Measurements from ENCODE around the gene PPIG. TPM values are rescaled to one million over a fixed set of nuclear protein-coding genes. Genes with fewer than 3 reads are reported as not detected.
A peak's percentile ranks its signal among the peaks of the same experiment; 100 is the strongest.

The PPIG gene
- total RNA-seq, 1 donor from 2014 or later = 69.8 TPM

GRCh38 chr2:169659320-169659719, 75.2 kb downstream of the PPIG start:
- H3K36me3 Mint-ChIP-seq (ENCODE audit: low read depth) = no peaks in the 10 kb centered on the region
- ATAC-seq (ENCODE audit: low read depth) (peak; percentile 79), DNase-seq (no peak)
- no peak overlapping the region for H3K4me3 Mint-ChIP-seq
- peaks cover 2% of the 10 kb centered on the region for H3K27me3 Mint-ChIP-seq
- H3K9me3 Mint-ChIP-seq = peaks cover 3% of the 10 kb centered on the region
- H3K4me1 Mint-ChIP-seq = peaks cover 17% of the 10 kb centered on the region
- ChIA-PET POLR2A (no interaction called here), CTCF (no interaction called here)
- intact Hi-C loops (cut with micrococcal nuclease) = no loop called here
- peak overlapping the region; percentile 36 for H3K27ac Mint-ChIP-seq
- TF ChIP-seq CTCF (IDR thresholded peaks at IDR 0.05) = no peak

GRCh38 chr2:169661265-169661664, 77.1 kb downstream of the PPIG start:
- ChIA-PET POLR2A (no interaction called here), CTCF (no interaction called here)
- Mint-ChIP-seq H3K4me1 (peaks cover 17% of the 10 kb centered on the region), H3K36me3 (ENCODE audit: low read depth) (no peaks in the 10 kb centered on the region), H3K27ac (no peak overlapping the region), H3K27me3 (peaks cover 2% of the 10 kb centered on the region), H3K4me3 (no peak overlapping the region), H3K9me3 (peaks cover 3% of the 10 kb centered on the region)
- ATAC-seq (ENCODE audit: low read depth) (no peak), DNase-seq (no peak)
- intact Hi-C loops (cut with micrococcal nuclease) = no loop called here
- TF ChIP-seq CTCF (IDR thresholded peaks at IDR 0.05) = no peak

- peaks cover 17% of the 10 kb centered on the region for H3K4me1 Mint-ChIP-seq
- no peak for DNase-seq
- ChIA-PET POLR2A (no interaction called here), CTCF (no interaction called here)
- H3K4me3 Mint-ChIP-seq = no peak overlapping the region
- peaks cover 8% of the 10 kb centered on the region for H3K27me3 Mint-ChIP-seq
- no peaks in the 10 kb centered on the region for H3K36me3 Mint-ChIP-seq (ENCODE audit: low read depth)
- no peak overlapping the region for H3K27ac Mint-ChIP-seq
- ATAC-seq (ENCODE audit: low read depth) = no peak
- H3K9me3 Mint-ChIP-seq = peaks cover 3% of the 10 kb centered on the region
- no peak for TF ChIP-seq CTCF (IDR thresholded peaks at IDR 0.05)
- intact Hi-C loops (cut with micrococcal nuclease) = no loop called here
Observed at GRCh38 chr2:169662744-169663143, 78.6 kb downstream of the PPIG start.

- no peak for TF ChIP-seq CTCF (IDR thresholded peaks at IDR 0.05)
- ATAC-seq (ENCODE audit: low read depth) = no peak
- Mint-ChIP-seq H3K9me3 (peaks cover 3% of the 10 kb centered on the region), H3K27ac (no peak overlapping the region), H3K27me3 (peaks cover 8% of the 10 kb centered on the region), H3K4me1 (peaks cover 17% of the 10 kb centered on the region), H3K36me3 (ENCODE audit: low read depth) (no peaks in the 10 kb centered on the region), H3K4me3 (no peak overlapping the region)
- no peak for DNase-seq
- POLR2A ChIA-PET = interaction anchor here (0.6 kb wide), 1 partner anchor 106 kb away, joined by 3 read pairs; no protein-coding TSS in a partner anchor
- CTCF ChIA-PET = no interaction called here
- intact Hi-C loops (cut with micrococcal nuclease) = no loop called here
Observed at GRCh38 chr2:169663247-169663646, 79.1 kb downstream of the PPIG start.

GRCh38 chr2:169664600-169664977, 80.4 kb downstream of the PPIG start:
- H3K36me3 Mint-ChIP-seq (ENCODE audit: low read depth) = no peaks in the 10 kb centered on the region
- DNase-seq (no peak), ATAC-seq (ENCODE audit: low read depth) (no peak)
- TF ChIP-seq CTCF (IDR thresholded peaks at IDR 0.05) = no peak
- no peaks in the 10 kb centered on the region for H3K9me3 Mint-ChIP-seq
- intact Hi-C loops (cut with micrococcal nuclease) = no loop called here
- no peak overlapping the region for H3K27ac Mint-ChIP-seq
- peaks cover 8% of the 10 kb centered on the region for H3K27me3 Mint-ChIP-seq
- no peak overlapping the region for H3K4me3 Mint-ChIP-seq
- H3K4me1 Mint-ChIP-seq = peaks cover 7% of the 10 kb centered on the region
- CTCF ChIA-PET = no interaction called here
- POLR2A ChIA-PET = no interaction called here

All from activated B cell treated with CpG ODN at 0.5 μM for 24 hours (primary cell).